ENCODE measurements around the gene CILP2.

CILP2 gene

GRCh38 chr19:19514881-19515641, 23.0 kb upstream of the CILP2 start, which contains the start of gene TSSK6:
Gene TSSK6 (minus strand): TSS chr19:19515548. CDS start chr19:19515427, 121 bp downstream.
- peaks cover 6% of the 10 kb centered on the region for H3K9me3 ChIP-seq (ENCODE audit: low read length)
- H3K4me3 ChIP-seq (ENCODE audit: low read length), result peak within 1 kb of the TSS; percentile 94
- peaks cover 15% of the 10 kb centered on the region for H3K36me3 ChIP-seq (ENCODE audit: insufficient read depth, low read length)
- peak within 1 kb of the TSS; percentile 75 for H2AFZ ChIP-seq (ENCODE audit: low read depth, low read length)
- no peaks in the 10 kb centered on the region for H3K27me3 ChIP-seq (ENCODE audit: insufficient read depth, low read length)
- H3K4me1 ChIP-seq (ENCODE audit: insufficient read depth, low read length), result peaks cover 12% of the 10 kb centered on the region

GRCh38 chr19:19515642-19516519, 22.2 kb upstream of the CILP2 start, which contains the start of gene NDUFA13:
Gene NDUFA13 (plus strand): TSS chr19:19516225. CDS start chr19:19516239, 14 bp downstream.
- Histone ChIP-seq H3K27me3 (ENCODE audit: insufficient read depth, low read length) (no peaks in the 10 kb centered on the region), H3K9me3 (ENCODE audit: low read length) (peaks cover 6% of the 10 kb centered on the region), H3K4me3 (ENCODE audit: low read length) (peak within 1 kb of the TSS; percentile 94), H3K36me3 (ENCODE audit: insufficient read depth, low read length) (peaks cover 21% of the 10 kb centered on the region), H3K4me1 (ENCODE audit: insufficient read depth, low read length) (peaks cover 12% of the 10 kb centered on the region), H2AFZ (ENCODE audit: low read depth, low read length) (peak within 1 kb of the TSS; percentile 75)

GRCh38 chr19:19517235-19517619, 20.8 kb upstream of the CILP2 start:
- Histone ChIP-seq H3K36me3 (ENCODE audit: insufficient read depth, low read length) (peaks cover 23% of the 10 kb centered on the region), H3K27me3 (ENCODE audit: insufficient read depth, low read length) (no peaks in the 10 kb centered on the region), H3K4me3 (ENCODE audit: low read length) (peak overlapping the region; percentile 94), H3K4me1 (ENCODE audit: insufficient read depth, low read length) (peaks cover 12% of the 10 kb centered on the region), H3K9me3 (ENCODE audit: low read length) (peaks cover 6% of the 10 kb centered on the region), H2AFZ (ENCODE audit: low read depth, low read length) (no peak overlapping the region)

GRCh38 chr19:19520989-19521388, 17.1 kb upstream of the CILP2 start:
- Histone ChIP-seq H3K27me3 (ENCODE audit: insufficient read depth, low read length) (no peaks in the 10 kb centered on the region), H3K4me1 (ENCODE audit: insufficient read depth, low read length) (peaks cover 13% of the 10 kb centered on the region), H2AFZ (ENCODE audit: low read depth, low read length) (no peak overlapping the region), H3K4me3 (ENCODE audit: low read length) (no peak overlapping the region), H3K9me3 (ENCODE audit: low read length) (peaks cover 3% of the 10 kb centered on the region), H3K36me3 (ENCODE audit: insufficient read depth, low read length) (peaks cover 42% of the 10 kb centered on the region)

- Histone ChIP-seq H2AFZ (ENCODE audit: low read depth, low read length) (no peak overlapping the region), H3K4me3 (ENCODE audit: low read length) (no peak overlapping the region), H3K27me3 (ENCODE audit: insufficient read depth, low read length) (no peaks in the 10 kb centered on the region), H3K4me1 (ENCODE audit: insufficient read depth, low read length) (peaks cover 16% of the 10 kb centered on the region), H3K36me3 (ENCODE audit: insufficient read depth, low read length) (peaks cover 54% of the 10 kb centered on the region), H3K9me3 (ENCODE audit: low read length) (peaks cover 3% of the 10 kb centered on the region)
Measured at GRCh38 chr19:19523177-19523576, 14.9 kb upstream of the CILP2 start.

GRCh38 chr19:19524053-19524452, 14.0 kb upstream of the CILP2 start:
- Histone ChIP-seq H3K27me3 (ENCODE audit: insufficient read depth, low read length) (no peaks in the 10 kb centered on the region), H3K4me1 (ENCODE audit: insufficient read depth, low read length) (peaks cover 16% of the 10 kb centered on the region), H2AFZ (ENCODE audit: low read depth, low read length) (no peak overlapping the region), H3K4me3 (ENCODE audit: low read length) (no peak overlapping the region), H3K9me3 (ENCODE audit: low read length) (peaks cover 3% of the 10 kb centered on the region), H3K36me3 (ENCODE audit: insufficient read depth, low read length) (peaks cover 60% of the 10 kb centered on the region)

- Histone ChIP-seq H2AFZ (ENCODE audit: low read depth, low read length) (no peak overlapping the region), H3K27me3 (ENCODE audit: insufficient read depth, low read length) (no peaks in the 10 kb centered on the region), H3K9me3 (ENCODE audit: low read length) (no peaks in the 10 kb centered on the region), H3K36me3 (ENCODE audit: insufficient read depth, low read length) (peaks cover 53% of the 10 kb centered on the region), H3K4me3 (ENCODE audit: low read length) (no peak overlapping the region), H3K4me1 (ENCODE audit: insufficient read depth, low read length) (peaks cover 16% of the 10 kb centered on the region)
Measured at GRCh38 chr19:19525611-19526380, 12.3 kb upstream of the CILP2 start.

GRCh38 chr19:19526581-19527370, 11.3 kb upstream of the CILP2 start:
- Histone ChIP-seq H3K9me3 (ENCODE audit: low read length) (no peaks in the 10 kb centered on the region), H3K4me3 (ENCODE audit: low read length) (no peak overlapping the region), H3K27me3 (ENCODE audit: insufficient read depth, low read length) (no peaks in the 10 kb centered on the region), H3K4me1 (ENCODE audit: insufficient read depth, low read length) (peaks cover 16% of the 10 kb centered on the region), H2AFZ (ENCODE audit: low read depth, low read length) (no peak overlapping the region), H3K36me3 (ENCODE audit: insufficient read depth, low read length) (peaks cover 55% of the 10 kb centered on the region)

GRCh38 chr19:19527371-19527656, 10.8 kb upstream of the CILP2 start:
- H3K27me3 ChIP-seq (ENCODE audit: insufficient read depth, low read length), result no peaks in the 10 kb centered on the region
- H3K4me1 ChIP-seq (ENCODE audit: insufficient read depth, low read length), result peaks cover 16% of the 10 kb centered on the region
- H3K9me3 ChIP-seq (ENCODE audit: low read length), result no peaks in the 10 kb centered on the region
- no peak overlapping the region for H3K4me3 ChIP-seq (ENCODE audit: low read length)
- no peak overlapping the region for H2AFZ ChIP-seq (ENCODE audit: low read depth, low read length)
- peaks cover 58% of the 10 kb centered on the region for H3K36me3 ChIP-seq (ENCODE audit: insufficient read depth, low read length)

GRCh38 chr19:19527674-19528625, 10.1 kb upstream of the CILP2 start:
- H3K4me3 ChIP-seq (ENCODE audit: low read length), result no peak overlapping the region
- H3K27me3 ChIP-seq (ENCODE audit: insufficient read depth, low read length), result no peaks in the 10 kb centered on the region
- no peak overlapping the region for H2AFZ ChIP-seq (ENCODE audit: low read depth, low read length)
- no peaks in the 10 kb centered on the region for H3K9me3 ChIP-seq (ENCODE audit: low read length)
- peaks cover 55% of the 10 kb centered on the region for H3K36me3 ChIP-seq (ENCODE audit: insufficient read depth, low read length)
- peaks cover 16% of the 10 kb centered on the region for H3K4me1 ChIP-seq (ENCODE audit: insufficient read depth, low read length)

GRCh38 chr19:19528721-19529490, 9.2 kb upstream of the CILP2 start, which contains the start of gene YJEFN3:
Gene YJEFN3 (plus strand): TSS chr19:19528911. CDS start chr19:19528933, 22 bp downstream.
- peaks cover 48% of the 10 kb centered on the region for H3K36me3 ChIP-seq (ENCODE audit: insufficient read depth, low read length)
- no peaks in the 10 kb centered on the region for H3K27me3 ChIP-seq (ENCODE audit: insufficient read depth, low read length)

More at GRCh38 chr19:19528721-19529490, 9.2 kb upstream of the CILP2 start, which contains the start of gene YJEFN3:
- H3K9me3 ChIP-seq (ENCODE audit: low read length), result no peaks in the 10 kb centered on the region
- H3K4me3 ChIP-seq (ENCODE audit: low read length), result no peak within 1 kb of the TSS
- H3K4me1 ChIP-seq (ENCODE audit: insufficient read depth, low read length), result peaks cover 16% of the 10 kb centered on the region
- no peak within 1 kb of the TSS for H2AFZ ChIP-seq (ENCODE audit: low read depth, low read length)

Data from neuron (in vitro differentiated cells).